Calu3 (cell line): ENCODE measurements around the gene ATP6V0A1. TPM values are rescaled to one million over a fixed set of nuclear protein-coding genes. Genes with fewer than 3 reads are reported as not detected.

Experiments used
- BruUV-seq: library from RNA; stranded (reverse); fragments of 400-500 nt; replicated peaks from 2 replicates; lab custom pipeline; 2021; lab: Mats Ljungman, UMichigan
- CTCF ChIA-PET: fragments of 300-600 bp; sonication (Branson Sonifier 250); formaldehyde crosslinking; loops from one replicate; lab custom pipeline; 2022; ENCODE audit warnings: antibody characterized with exemption; lab: Charles Lee
- DNase-seq: peaks from one replicate; pipeline ENCODE4 v3.0.0; 2022
- H3K27ac Mint-ChIP-seq: one replicate; pipeline ENCODE4 v1.8.0; 2022; ENCODE audit warnings: mixed read lengths; ENCODE audit not compliant: unreplicated experiment
- H3K27me3 Mint-ChIP-seq: one replicate; pipeline ENCODE4 v1.8.0; 2022; ENCODE audit warnings: mixed read lengths; ENCODE audit not compliant: unreplicated experiment
- H3K36me3 Mint-ChIP-seq: one replicate; pipeline ENCODE4 v1.8.0; 2022; ENCODE audit warnings: mild to moderate bottlenecking, moderate library complexity, mixed read lengths; ENCODE audit not compliant: insufficient read depth, unreplicated experiment
- H3K4me1 Mint-ChIP-seq: one replicate; pipeline ENCODE4 v1.8.0; 2022; ENCODE audit warnings: mild to moderate bottlenecking, low read depth, mixed read lengths; ENCODE audit not compliant: unreplicated experiment
- H3K4me3 Mint-ChIP-seq: one replicate; pipeline ENCODE4 v1.8.0; 2022; ENCODE audit warnings: mild to moderate bottlenecking, low read depth, moderate library complexity, mixed read lengths; ENCODE audit not compliant: unreplicated experiment
- H3K9me3 Mint-ChIP-seq: one replicate; pipeline ENCODE4 v1.8.0; 2022; ENCODE audit warnings: low read depth, mixed read lengths; ENCODE audit not compliant: unreplicated experiment
- intact Hi-C: fragments of 100-400 bp; cut with micrococcal nuclease; formaldehyde crosslinking; loops from one replicate; pipeline ENCODE4 v1.10.0; 2022; ENCODE audit not compliant: unreplicated experiment
- total RNA-seq: library from RNA; stranded (reverse); gene quantifications from 2 replicates; pipeline ENCODE4 v1.2.3, GENCODE V29; 2022
- TF ChIP-seq, protein P1 (sequence below): fragments of 200-600 bp; IDR thresholded peaks from one replicate; pipeline ENCODE4 v1.8.0; 2022; ENCODE audit warnings: antibody characterized with exemption; ENCODE audit not compliant: unreplicated experiment

ATP6V0A1 gene
- total RNA-seq, 1 experiment from 2014 or later = 141 TPM

GRCh38 chr17:42460371-42460770 lies 1.7 kb downstream of the ATP6V0A1 start:
- intact Hi-C loops = no loop called here
- no peak for DNase-seq
- TF ChIP-seq, protein P1, sequence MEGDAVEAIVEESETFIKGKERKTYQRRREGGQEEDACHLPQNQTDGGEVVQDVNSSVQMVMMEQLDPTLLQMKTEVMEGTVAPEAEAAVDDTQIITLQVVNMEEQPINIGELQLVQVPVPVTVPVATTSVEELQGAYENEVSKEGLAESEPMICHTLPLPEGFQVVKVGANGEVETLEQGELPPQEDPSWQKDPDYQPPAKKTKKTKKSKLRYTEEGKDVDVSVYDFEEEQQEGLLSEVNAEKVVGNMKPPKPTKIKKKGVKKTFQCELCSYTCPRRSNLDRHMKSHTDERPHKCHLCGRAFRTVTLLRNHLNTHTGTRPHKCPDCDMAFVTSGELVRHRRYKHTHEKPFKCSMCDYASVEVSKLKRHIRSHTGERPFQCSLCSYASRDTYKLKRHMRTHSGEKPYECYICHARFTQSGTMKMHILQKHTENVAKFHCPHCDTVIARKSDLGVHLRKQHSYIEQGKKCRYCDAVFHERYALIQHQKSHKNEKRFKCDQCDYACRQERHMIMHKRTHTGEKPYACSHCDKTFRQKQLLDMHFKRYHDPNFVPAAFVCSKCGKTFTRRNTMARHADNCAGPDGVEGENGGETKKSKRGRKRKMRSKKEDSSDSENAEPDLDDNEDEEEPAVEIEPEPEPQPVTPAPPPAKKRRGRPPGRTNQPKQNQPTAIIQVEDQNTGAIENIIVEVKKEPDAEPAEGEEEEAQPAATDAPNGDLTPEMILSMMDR = no peak
- H3K27me3 Mint-ChIP-seq = no peaks in the 10 kb centered on the region
- CTCF ChIA-PET = interaction anchor here (0.7 to 1.6 kb wide), 8 partner anchors 14 to 60 kb away, joined by 3 to 5 read pairs (median 3); no protein-coding TSS in a partner anchor
- no peaks in the 10 kb centered on the region for H3K9me3 Mint-ChIP-seq
- peaks cover 51% of the 10 kb centered on the region for H3K4me1 Mint-ChIP-seq
- peaks cover 64% of the 10 kb centered on the region for H3K36me3 Mint-ChIP-seq
- peak overlapping the region; percentile 85 for H3K27ac Mint-ChIP-seq
- BruUV-seq = no TSS peak
- peak overlapping the region; percentile 97 for H3K4me3 Mint-ChIP-seq

- peak; percentile 44 for DNase-seq
- CTCF ChIA-PET = interaction anchor here (0.7 to 1.8 kb wide), 2 partner anchors 17 to 55 kb away, joined by 3 to 5 read pairs; no protein-coding TSS in a partner anchor
These were observed 5.3 kb downstream of the ATP6V0A1 start for GRCh38 chr17:42463976-42464400.

DNA sequence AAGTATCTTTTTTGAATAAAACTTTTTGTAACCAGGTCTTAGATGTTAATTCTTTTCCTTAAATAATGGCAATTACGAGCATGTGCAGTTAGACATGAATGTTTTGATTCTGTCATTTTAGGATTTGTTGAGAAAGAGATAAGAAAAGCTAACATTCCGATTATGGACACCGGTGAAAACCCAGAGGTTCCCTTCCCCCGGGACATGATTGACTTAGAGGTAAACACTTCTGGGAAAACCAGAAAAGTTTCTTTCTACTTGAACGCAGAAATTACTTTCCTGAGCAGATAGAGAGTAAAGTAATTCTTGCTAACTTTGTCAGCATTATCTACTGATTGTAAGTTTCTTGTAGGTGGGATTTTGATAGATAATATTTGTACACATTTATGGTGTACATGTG lies 9.2 kb downstream of the ATP6V0A1 start:
- Mint-ChIP-seq H3K27ac (no peak overlapping the region), H3K9me3 (no peaks in the 10 kb centered on the region), H3K27me3 (no peaks in the 10 kb centered on the region), H3K4me1 (peaks cover 28% of the 10 kb centered on the region), H3K4me3 (no peak overlapping the region), H3K36me3 (peaks cover 75% of the 10 kb centered on the region)
- no peak for DNase-seq
- intact Hi-C loops = no loop called here
- CTCF ChIA-PET = no interaction called here
- no TSS peak for BruUV-seq
- TF ChIP-seq, protein P1 = no peak

More at GRCh38 chr17:42463976-42464400, 5.3 kb downstream of the ATP6V0A1 start:
- Mint-ChIP-seq H3K27ac (peak overlapping the region; percentile 55), H3K36me3 (peaks cover 70% of the 10 kb centered on the region), H3K9me3 (no peaks in the 10 kb centered on the region), H3K4me1 (peaks cover 45% of the 10 kb centered on the region), H3K4me3 (peak overlapping the region; percentile 20), H3K27me3 (no peaks in the 10 kb centered on the region)
- TF ChIP-seq, protein P1 = no peak
- intact Hi-C loops = no loop called here
- no TSS peak for BruUV-seq

DNA sequence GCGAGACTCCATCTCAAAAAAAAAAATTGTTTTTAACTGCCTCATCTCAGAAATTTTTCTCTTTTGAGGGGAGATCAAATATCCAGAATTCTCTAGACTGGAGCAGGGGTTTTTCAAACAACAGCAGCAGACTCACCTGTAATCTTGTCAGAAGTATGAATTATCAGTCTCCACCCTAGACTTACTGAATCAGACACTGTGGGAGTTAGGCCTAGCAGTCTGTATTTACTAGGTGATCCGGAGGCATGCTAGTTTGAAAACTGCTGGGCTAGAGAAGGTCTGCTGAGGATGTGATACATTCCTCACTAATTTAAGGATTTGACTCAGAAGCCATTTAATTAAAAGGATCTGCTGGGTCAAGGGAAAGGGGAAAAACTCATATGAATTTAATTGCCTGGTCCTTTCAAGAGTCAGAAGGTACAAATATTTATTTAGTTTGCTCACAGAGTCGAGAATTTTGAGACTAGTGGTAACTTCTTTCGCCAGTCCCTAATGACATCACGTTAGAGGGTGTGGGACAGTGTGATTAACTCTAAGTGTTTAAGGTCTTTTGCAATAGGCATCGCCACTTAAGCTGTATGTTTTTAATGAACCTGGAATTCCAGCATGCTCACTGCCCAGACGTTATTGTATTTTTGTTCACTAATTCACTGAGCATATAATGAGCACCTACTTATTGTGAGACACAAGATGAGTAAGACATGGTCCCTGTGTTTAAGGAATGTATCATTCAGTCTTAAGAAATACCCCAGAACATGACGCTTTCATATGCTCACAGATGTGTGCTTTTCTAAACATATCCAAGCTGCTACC lies 14.2 kb downstream of the ATP6V0A1 start:
- Mint-ChIP-seq H3K27me3 (no peaks in the 10 kb centered on the region), H3K4me3 (no peak overlapping the region), H3K9me3 (no peaks in the 10 kb centered on the region), H3K27ac (no peak overlapping the region), H3K36me3 (peaks cover 91% of the 10 kb centered on the region), H3K4me1 (peaks cover 23% of the 10 kb centered on the region)
- BruUV-seq = TSS peak; percentile 2
- TF ChIP-seq, protein P1 = no peak
- intact Hi-C loops = no loop called here
- DNase-seq = no peak
- CTCF ChIA-PET = interaction anchor here (0.7 to 1.8 kb wide), 3 partner anchors 45 to 1950 kb away, joined by 3 to 6 read pairs (median 4); no protein-coding TSS in a partner anchor
